ENCODE measurements around the gene OBP2A.
A peak's percentile ranks its signal among the peaks of the same experiment; 100 is the strongest.
"Not testable (repeated sequence)": the region's sequence is repeated elsewhere in the genome, so short reads cannot be mapped to it uniquely, and the experiment has no call there.

OBP2A gene, protein sequence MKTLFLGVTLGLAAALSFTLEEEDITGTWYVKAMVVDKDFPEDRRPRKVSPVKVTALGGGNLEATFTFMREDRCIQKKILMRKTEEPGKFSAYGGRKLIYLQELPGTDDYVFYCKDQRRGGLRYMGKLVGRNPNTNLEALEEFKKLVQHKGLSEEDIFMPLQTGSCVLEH

DNA sequence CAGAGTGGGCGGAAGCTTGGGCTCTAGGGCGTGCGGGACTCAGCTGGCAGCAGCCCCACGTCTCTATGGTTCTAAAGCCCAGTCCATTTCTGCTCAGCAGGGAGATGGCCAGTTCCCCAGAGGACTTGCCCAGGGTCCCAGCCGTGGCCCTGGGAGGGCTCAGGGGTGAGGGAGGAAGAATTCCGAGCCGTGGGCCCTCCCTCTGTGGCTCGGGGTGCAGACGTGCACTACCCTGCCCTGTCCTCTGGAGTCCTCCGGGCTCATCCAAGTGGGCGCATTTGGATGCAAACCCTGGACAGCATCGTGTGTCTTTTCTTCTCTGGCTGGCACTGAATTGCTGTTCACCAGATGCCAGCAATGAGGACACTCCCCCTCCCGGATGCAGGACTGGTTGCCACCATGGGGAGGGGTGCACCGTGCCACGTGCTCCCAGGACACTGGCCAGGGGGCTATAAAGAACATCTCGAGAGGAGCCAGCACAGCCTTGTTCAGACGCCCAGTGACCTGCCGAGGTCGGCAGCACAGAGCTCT is at the start of gene OBP2A:
Gene OBP2A, plus strand, starts transcription at position 481 of the 531 bp plus-strand sequence. CDS start 55 bp downstream, outside the sequence.
- H3K9me2 ChIP-seq (replicated peaks; ENCODE audit: insufficient read depth, low read length); H3K79me2 ChIP-seq (ENCODE audit: low read length); H3K4me1 ChIP-seq (ENCODE audit: low read length); H4K20me1 ChIP-seq (ENCODE audit: insufficient read depth, low read length); H3K9ac ChIP-seq (ENCODE audit: low read length); DNase-seq; H3K4me2 ChIP-seq (ENCODE audit: low read depth, low read length); H3K9me3 ChIP-seq (replicated peaks; ENCODE audit: insufficient read depth, low read length); H3K4me3 ChIP-seq (ENCODE audit: low read length); H2AFZ ChIP-seq (ENCODE audit: low read length); H3F3A ChIP-seq (ENCODE audit: insufficient read depth, low read length); H3K27ac ChIP-seq (ENCODE audit: low read length); H3K36me3 ChIP-seq (replicated peaks; ENCODE audit: insufficient read depth, low read length): not testable (repeated sequence)
- H3K27me3 ChIP-seq (replicated peaks; ENCODE audit: insufficient read depth, low read length) = peaks cover 37% of the 10 kb centered on the region

DNA sequence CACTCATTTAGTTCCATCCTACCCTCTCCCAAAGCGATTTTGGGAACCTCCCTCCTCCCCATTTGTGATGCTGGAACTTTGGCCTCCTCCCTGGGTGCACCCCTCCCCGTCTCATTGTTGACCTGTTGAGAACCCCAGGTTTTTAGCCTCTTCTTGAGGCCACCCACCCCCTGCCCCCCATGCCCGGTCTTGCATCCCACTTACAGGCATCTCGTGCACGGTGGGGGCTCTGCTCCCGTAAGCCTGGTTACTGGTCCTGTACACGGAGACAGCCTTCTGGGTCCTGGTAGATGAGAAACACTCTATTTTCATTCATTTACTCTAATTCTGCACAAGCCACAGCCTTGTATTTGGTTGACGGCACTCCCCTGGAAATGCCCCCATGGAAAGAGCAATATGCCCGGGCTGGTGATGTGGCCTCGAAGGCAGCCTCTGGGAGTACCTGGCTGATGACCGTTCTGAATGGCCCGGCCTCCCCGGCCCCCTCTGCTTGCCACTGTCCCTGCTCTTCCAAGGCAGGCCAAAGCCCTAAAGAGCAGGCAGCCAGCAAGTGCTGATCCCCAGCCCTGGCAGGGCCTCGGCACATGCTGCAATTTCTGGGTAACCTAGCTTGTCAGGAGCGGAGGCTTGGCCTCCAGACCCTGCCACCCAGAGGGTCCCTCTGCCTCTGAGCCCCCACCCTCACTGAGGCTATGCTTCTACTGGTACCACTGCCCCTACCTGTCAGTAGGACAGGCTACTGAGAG is 47.4 kb upstream of the OBP2A start:
- no peak overlapping the region for H3K4me2 ChIP-seq (ENCODE audit: low read depth, low read length)
- no peak overlapping the region for H3K27ac ChIP-seq (ENCODE audit: low read length)
- TF ChIP-seq, protein P1, sequence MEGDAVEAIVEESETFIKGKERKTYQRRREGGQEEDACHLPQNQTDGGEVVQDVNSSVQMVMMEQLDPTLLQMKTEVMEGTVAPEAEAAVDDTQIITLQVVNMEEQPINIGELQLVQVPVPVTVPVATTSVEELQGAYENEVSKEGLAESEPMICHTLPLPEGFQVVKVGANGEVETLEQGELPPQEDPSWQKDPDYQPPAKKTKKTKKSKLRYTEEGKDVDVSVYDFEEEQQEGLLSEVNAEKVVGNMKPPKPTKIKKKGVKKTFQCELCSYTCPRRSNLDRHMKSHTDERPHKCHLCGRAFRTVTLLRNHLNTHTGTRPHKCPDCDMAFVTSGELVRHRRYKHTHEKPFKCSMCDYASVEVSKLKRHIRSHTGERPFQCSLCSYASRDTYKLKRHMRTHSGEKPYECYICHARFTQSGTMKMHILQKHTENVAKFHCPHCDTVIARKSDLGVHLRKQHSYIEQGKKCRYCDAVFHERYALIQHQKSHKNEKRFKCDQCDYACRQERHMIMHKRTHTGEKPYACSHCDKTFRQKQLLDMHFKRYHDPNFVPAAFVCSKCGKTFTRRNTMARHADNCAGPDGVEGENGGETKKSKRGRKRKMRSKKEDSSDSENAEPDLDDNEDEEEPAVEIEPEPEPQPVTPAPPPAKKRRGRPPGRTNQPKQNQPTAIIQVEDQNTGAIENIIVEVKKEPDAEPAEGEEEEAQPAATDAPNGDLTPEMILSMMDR (IDR thresholded peaks at IDR 0.05; ENCODE audit: low read length) = no peak
- TF ChIP-seq EZH2phosphoT487 (IDR thresholded peaks at IDR 0.05; ENCODE audit: low read length) (no peak), EZH2 (optimal IDR thresholded peaks at IDR 0.05; ENCODE audit: low read depth, low read length) (no peak)
- H2AFZ ChIP-seq (ENCODE audit: low read length) = no peak overlapping the region
- no peaks in the 10 kb centered on the region for H3K9me3 ChIP-seq (replicated peaks; ENCODE audit: insufficient read depth, low read length)
- peaks cover 10% of the 10 kb centered on the region for H3K4me1 ChIP-seq (ENCODE audit: low read length)
- H3K9ac ChIP-seq (ENCODE audit: low read length) = no peak overlapping the region
- peaks cover 3% of the 10 kb centered on the region; the same call in 1 of the 2 replicates for H3K36me3 ChIP-seq (replicated peaks; ENCODE audit: insufficient read depth, low read length)
- no peak overlapping the region for H3K4me3 ChIP-seq (ENCODE audit: low read length)
- H4K20me1 ChIP-seq (ENCODE audit: insufficient read depth, low read length) = no peaks in the 10 kb centered on the region; the same call in 1 of the 2 replicates
- H3F3A ChIP-seq (ENCODE audit: insufficient read depth, low read length) = no peaks in the 10 kb centered on the region
- H3K27me3 ChIP-seq (replicated peaks; ENCODE audit: insufficient read depth, low read length) = peaks cover 57% of the 10 kb centered on the region
- H3K79me2 ChIP-seq (ENCODE audit: low read length) = peaks cover 31% of the 10 kb centered on the region
- H3K9me2 ChIP-seq (replicated peaks; ENCODE audit: insufficient read depth, low read length) = no peaks in the 10 kb centered on the region
- DNase-seq = no peak

DNA sequence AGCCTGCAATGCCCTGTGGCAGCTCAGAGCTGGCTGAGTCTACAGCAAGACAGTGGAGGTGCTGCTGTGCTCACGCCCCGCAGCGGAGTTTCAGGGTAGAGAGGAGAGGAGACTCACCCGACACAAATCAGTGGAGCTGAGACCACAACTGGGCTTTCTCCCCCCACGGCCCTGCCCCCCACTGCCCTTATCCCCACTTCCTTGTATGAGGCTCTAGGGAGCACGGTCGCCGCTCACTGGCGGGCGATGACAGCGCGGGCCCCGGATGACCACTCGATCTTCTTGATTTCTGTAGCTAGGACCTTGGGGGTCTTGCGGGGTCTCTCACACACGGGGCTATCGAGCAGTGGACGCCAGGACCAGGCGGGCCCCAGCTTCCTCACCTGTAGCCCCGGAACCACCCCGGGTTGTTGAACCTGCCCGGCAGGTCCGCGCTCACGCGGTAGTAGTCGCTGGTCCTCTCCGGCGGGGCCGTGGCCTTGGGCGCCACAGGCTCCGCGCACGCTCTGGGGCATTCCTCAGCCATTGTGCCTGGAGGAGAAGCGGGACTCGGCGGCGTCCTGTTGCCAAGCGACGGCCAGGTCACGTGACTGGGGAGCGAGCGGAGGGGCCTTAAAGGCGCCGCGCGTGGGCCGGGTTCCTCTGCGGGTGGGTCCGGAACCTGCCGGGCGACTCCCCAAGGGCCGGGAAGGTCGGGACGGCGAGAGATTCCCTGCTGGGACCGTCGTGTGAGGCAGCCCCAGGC is 46.4 kb upstream of the OBP2A start:
- H3K79me2 ChIP-seq (ENCODE audit: low read length) = peaks cover 33% of the 10 kb centered on the region
- H3K9me3 ChIP-seq (replicated peaks; ENCODE audit: insufficient read depth, low read length) = no peaks in the 10 kb centered on the region
- H3K9me2 ChIP-seq (replicated peaks; ENCODE audit: insufficient read depth, low read length) = no peaks in the 10 kb centered on the region
- peak overlapping the region; percentile 90 for H2AFZ ChIP-seq (ENCODE audit: low read length)
- peak overlapping the region; percentile 89; the same call in 1 of the 2 replicates for H3K9ac ChIP-seq (ENCODE audit: low read length)
- peaks cover 10% of the 10 kb centered on the region for H3K4me1 ChIP-seq (ENCODE audit: low read length)
- peak overlapping the region; percentile 97 for H3K4me2 ChIP-seq (ENCODE audit: low read depth, low read length)
- H3K4me3 ChIP-seq (ENCODE audit: low read length) = peak overlapping the region; percentile 90
- H3K36me3 ChIP-seq (replicated peaks; ENCODE audit: insufficient read depth, low read length) = peaks cover 3% of the 10 kb centered on the region; the same call in 1 of the 2 replicates
- peak; percentile 82 for DNase-seq
- peaks cover 50% of the 10 kb centered on the region for H3K27me3 ChIP-seq (replicated peaks; ENCODE audit: insufficient read depth, low read length)
- H3K27ac ChIP-seq (ENCODE audit: low read length) = no peak overlapping the region
- TF ChIP-seq EZH2phosphoT487 (IDR thresholded peaks at IDR 0.05; ENCODE audit: low read length) (no peak), EZH2 (optimal IDR thresholded peaks at IDR 0.05; ENCODE audit: low read depth, low read length) (no peak)
- TF ChIP-seq, protein P1 (IDR thresholded peaks at IDR 0.05; ENCODE audit: low read length) = no peak
- H4K20me1 ChIP-seq (ENCODE audit: insufficient read depth, low read length) = no peaks in the 10 kb centered on the region; the same call in 1 of the 2 replicates
- H3F3A ChIP-seq (ENCODE audit: insufficient read depth, low read length) = no peaks in the 10 kb centered on the region
